GM18858 (cell line): ENCODE measurements around the gene HYCC2.
"Not testable (repeated sequence)": the region's sequence is repeated elsewhere in the genome, so short reads cannot be mapped to it uniquely, and the experiment has no call there.

Experiments used
- ATAC-seq: cut with Tn5 transposase; IDR thresholded peaks from one replicate; pipeline ENCODE4 v1.9.1; 2021; ENCODE audit not compliant: unreplicated experiment

HYCC2 gene

GRCh38 chr2:201073071-201073470 lies 1.6 kb upstream of the HYCC2 start:
- no peak for ATAC-seq

DNA sequence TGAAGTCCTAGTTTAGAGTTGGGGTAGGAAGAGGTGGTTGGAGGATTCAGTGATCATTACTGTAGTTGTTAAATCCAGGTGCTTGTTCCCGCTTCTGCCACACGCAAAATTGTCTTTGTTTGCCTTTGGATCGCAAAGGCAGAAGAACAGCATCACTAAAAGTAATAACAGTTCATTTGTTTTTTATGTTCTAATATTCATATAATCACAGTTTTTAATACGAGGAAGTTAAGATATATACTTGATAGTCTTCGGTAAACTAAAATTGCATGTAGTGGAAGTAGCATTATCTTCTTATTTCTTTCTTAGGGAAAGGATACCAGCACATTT lies 695 bp upstream of the HYCC2 start:
- ATAC-seq = no peak

DNA sequence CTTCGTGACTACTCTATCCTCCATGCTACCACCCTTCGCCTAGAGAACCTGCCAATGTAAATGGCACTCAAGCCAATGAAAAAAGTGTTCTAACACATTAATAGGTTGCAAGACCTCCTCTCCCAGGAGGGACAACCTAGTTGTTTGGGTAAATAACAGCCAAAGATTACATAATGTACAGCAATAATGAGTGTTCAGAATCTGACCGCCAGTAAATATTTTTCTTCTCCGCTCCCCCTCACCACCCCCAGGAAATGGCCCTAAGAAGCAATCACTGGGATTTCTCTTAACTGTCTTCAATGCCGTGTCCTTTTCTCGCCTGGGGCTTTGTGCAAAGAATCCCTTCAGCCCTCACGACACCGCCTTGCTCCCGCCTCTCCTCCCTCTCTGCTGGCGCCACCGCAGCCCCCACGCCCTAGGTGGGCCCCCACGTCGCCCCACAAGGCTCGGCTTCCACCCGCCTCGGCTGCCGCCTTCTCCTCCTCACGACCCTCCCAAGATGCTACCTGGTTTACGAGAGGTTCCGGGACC lies 458 bp downstream of the HYCC2 start:
- peak; percentile 3 for ATAC-seq

DNA sequence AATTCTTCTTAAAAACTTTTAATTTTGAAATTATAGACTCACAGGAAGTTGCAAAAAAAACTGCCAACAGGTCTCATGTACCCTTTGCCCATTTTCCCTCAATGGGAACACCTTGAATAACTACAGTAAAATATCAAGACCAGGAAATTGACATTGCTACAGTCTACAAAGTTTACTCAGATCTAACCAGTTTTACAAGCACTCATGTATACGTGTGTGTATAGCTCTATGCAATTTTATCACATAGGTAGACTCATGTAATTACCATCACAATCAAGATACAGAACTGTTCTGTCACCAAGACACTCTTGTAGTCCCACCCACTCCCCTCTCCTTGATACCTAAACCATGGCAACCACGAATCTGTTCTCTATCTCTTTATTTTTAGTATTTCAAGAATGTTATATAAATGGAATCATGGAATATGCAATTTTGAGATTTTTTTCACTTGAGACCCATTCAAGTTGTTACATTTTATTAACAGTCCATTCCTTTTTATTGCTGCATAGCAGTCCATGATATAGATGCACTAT lies 6.6 kb downstream of the HYCC2 start:
- no peak for ATAC-seq

DNA sequence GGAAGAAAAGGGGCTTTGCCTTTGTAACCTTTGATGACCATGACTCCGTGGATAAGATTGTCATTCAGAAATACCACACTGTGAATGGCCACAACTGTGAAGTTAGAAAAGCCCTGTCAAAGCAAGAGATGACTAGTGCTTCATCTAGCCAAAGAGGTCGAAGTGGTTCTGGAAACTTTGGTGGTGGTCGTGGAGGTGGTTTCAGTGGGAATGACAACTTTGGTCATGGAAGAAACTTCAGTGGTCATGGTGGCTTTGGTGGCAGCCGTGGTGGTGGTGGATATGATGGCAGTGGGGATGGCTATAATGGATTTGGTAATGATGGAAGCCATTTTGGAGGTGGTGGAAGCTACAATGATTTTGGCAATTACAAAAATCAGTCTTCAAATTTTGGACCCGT lies 8.0 kb downstream of the HYCC2 start:
- not testable (repeated sequence) for ATAC-seq

DNA sequence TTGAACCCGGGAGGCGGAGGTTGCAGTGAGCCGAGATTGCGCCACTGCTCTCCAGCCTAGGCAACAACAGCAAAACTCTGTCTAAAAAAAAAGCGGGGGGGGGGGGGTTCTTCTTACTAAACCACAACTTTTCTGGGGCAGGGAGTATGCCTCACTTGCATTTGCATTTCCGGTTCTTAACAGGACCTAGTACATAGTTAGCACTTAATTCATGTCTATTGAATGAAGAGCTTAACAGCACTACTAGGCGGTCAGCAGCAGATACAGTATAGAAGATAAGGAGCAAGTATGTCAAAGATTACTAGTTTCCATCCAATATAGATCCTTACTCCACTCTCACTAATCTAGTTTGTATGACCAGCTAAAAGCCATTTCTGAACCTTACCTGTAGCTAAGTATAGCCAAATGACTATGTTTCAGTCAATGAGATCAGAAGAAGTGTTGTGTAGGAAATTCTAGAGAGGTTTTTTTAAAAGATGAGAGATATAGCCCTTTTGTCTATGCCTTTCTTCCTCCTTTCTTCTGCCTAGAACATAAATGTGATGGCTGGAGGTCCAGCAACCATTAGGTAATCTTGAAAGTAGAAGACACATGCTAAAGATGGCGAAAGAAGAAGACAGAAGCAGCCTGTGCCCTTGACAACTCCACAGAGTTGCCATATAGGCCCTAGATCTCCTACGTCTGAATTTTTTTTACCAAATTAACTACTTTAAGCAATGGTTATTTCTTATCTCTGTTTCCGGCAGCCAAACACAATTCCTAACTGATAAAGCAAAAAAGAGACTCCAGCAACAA lies 11.3 kb downstream of the HYCC2 start:
- no peak for ATAC-seq

GRCh38 chr2:201058914-201059313 lies 12.6 kb downstream of the HYCC2 start:
- ATAC-seq = no peak

- ATAC-seq = no peak
These were observed 13.7 kb downstream of the HYCC2 start for GRCh38 chr2:201057715-201058248.

- ATAC-seq = no peak
These were observed 14.4 kb downstream of the HYCC2 start for GRCh38 chr2:201057087-201057521.

DNA sequence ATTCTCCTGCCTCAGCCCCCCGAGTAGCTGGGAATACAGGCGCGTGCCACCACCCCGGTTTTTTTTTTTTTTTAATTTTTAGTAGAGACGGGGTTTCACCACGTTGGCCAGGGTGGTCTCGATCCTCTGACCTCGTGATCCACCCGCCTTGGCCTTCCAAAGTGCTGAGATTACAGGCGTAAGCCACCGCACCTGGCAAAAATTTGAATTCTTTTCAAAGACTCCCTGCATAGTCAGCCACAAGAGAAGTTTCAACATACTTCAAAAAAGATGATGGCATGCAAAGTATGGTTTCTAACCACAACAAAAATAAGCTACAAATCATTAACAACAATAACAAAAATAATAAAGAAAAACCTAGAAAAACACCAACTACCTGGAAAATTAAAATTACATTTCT lies 22.0 kb downstream of the HYCC2 start:
- no peak for ATAC-seq

GRCh38 chr2:201046881-201047280 lies 24.6 kb downstream of the HYCC2 start:
- ATAC-seq = no peak

- not testable (repeated sequence) for ATAC-seq
These were observed 28.4 kb downstream of the HYCC2 start for GRCh38 chr2:201043050-201043449.

DNA sequence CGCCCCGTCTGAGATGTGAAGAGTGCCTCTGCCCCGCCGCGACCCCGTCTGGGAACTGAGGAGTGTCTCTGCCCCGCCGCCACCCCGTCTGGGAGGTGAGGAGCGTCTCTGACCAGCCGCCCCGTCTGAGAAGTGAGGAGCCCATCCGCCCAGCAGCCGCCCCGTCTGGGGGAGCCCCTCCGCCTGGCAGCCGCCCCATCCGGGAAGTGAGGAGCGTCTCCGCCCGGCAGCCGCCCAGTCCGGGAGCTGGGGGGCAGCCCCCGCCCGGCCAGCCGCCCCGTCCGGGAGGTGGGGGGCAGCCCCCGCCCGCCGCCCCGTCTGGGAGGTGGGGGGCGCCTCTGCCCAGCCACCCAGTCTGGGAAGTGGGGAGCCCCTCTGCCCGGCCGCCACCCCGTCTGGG lies 29.0 kb downstream of the HYCC2 start:
- ATAC-seq = not testable (repeated sequence)

GRCh38 chr2:201040867-201041628 lies 30.4 kb downstream of the HYCC2 start:
- no peak for ATAC-seq

GRCh38 chr2:201038855-201039254 lies 32.6 kb downstream of the HYCC2 start:
- no peak for ATAC-seq

- ATAC-seq = not testable (repeated sequence)
These were observed 33.1 kb downstream of the HYCC2 start for GRCh38 chr2:201038361-201038760.

DNA sequence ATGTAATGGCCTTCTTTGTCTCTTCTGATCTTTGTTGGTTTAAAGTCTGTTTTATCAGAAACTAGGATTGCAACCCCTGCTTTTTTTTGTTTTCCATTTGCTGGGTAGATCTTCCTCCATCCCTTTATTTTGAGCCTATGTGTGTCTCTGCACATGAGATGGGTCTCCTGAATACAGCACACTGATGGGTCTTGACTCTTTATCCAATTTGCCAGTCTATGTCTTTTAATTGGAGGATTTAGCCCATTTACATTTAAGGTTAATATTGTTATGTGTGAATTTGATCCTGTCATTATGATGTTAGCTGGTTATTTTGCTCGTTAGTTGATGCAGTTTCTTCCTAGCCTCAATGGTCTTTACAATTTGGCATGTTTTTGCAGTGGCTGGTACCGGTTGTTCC lies 37.1 kb downstream of the HYCC2 start:
- ATAC-seq = not testable (repeated sequence)

GRCh38 chr2:201024518-201024917 lies 47.0 kb downstream of the HYCC2 start:
- ATAC-seq = no peak

- no peak for ATAC-seq
These were observed 49.6 kb downstream of the HYCC2 start for GRCh38 chr2:201021914-201022313.
